NCI-H2227 treated with DMSO at 0.1 percent for 48 hours (cell line): ENCODE data around the gene C1GALT1.

Experiments
- DNase-seq: peaks from one replicate; lab custom pipeline; 2025; lab: John Stamatoyannopoulos, UW

C1GALT1 gene

GRCh38 chr7:7201578-7202374, 19.4 kb downstream of the C1GALT1 start:
- no peak for DNase-seq

- no peak for DNase-seq
Observed at GRCh38 chr7:7202375-7202720, 20.0 kb downstream of the C1GALT1 start.

- DNase-seq, result no peak
Observed at GRCh38 chr7:7203813-7204575, 21.6 kb downstream of the C1GALT1 start.

GRCh38 chr7:7207876-7208275, 25.5 kb downstream of the C1GALT1 start:
- no peak for DNase-seq

- no peak for DNase-seq
Observed at GRCh38 chr7:7208520-7208919, 26.2 kb downstream of the C1GALT1 start.

- no peak for DNase-seq
Observed at GRCh38 chr7:7209412-7210050, 27.2 kb downstream of the C1GALT1 start.

GRCh38 chr7:7210475-7211237, 28.3 kb downstream of the C1GALT1 start:
- no peak for DNase-seq

- DNase-seq, result no peak
Observed at GRCh38 chr7:7212612-7213011, 30.3 kb downstream of the C1GALT1 start.

- DNase-seq, result no peak
Observed at GRCh38 chr7:7214398-7215347, 32.3 kb downstream of the C1GALT1 start.

GRCh38 chr7:7216279-7216678, 33.9 kb downstream of the C1GALT1 start:
- no peak for DNase-seq

- DNase-seq, result no peak
Observed at GRCh38 chr7:7219216-7219615, 36.9 kb downstream of the C1GALT1 start.

GRCh38 chr7:7220821-7221220, 38.5 kb downstream of the C1GALT1 start:
- DNase-seq, result no peak

GRCh38 chr7:7221599-7222038, 39.3 kb downstream of the C1GALT1 start:
- no peak for DNase-seq

GRCh38 chr7:7223250-7223649, 40.9 kb downstream of the C1GALT1 start:
- DNase-seq, result no peak

- no peak for DNase-seq
Observed at GRCh38 chr7:7226407-7226806, 44.1 kb downstream of the C1GALT1 start.

- DNase-seq, result no peak
Observed at GRCh38 chr7:7228472-7228871, 46.1 kb downstream of the C1GALT1 start.

- DNase-seq, result no peak
Observed at GRCh38 chr7:7228967-7229366, 46.6 kb downstream of the C1GALT1 start.

- DNase-seq, result no peak
Observed at GRCh38 chr7:7231000-7231399, 48.7 kb downstream of the C1GALT1 start.

GRCh38 chr7:7231865-7232264, 49.5 kb downstream of the C1GALT1 start:
- no peak for DNase-seq

- no peak for DNase-seq
Observed at GRCh38 chr7:7235347-7235746, 53.0 kb downstream of the C1GALT1 start.

GRCh38 chr7:7236041-7236440, 53.7 kb downstream of the C1GALT1 start:
- DNase-seq, result no peak
